GM23248 (cell line): ENCODE data around the gene PEPD. TPM values are rescaled to one million over a fixed set of nuclear protein-coding genes. Genes with fewer than 3 reads are reported as not detected.

Experiments
- DNase-seq: peaks from one replicate; pipeline ENCODE4 v3.0.0-alpha.2; 2015
- H2AFZ ChIP-seq: fragments of 200-600 bp; sonication (generic); 2 replicates; pipeline ENCODE4 v1.6.1; 2016; ENCODE audit warnings: antibody characterized with exemption
- H3F3A ChIP-seq: fragments of 200-600 bp; sonication (generic); 2 replicates; pipeline ENCODE4 v1.6.1; 2016; ENCODE audit warnings: mild to moderate bottlenecking, antibody characterized with exemption, mixed run types; ENCODE audit not compliant: insufficient read depth
- H3K27ac ChIP-seq: fragments of 200-600 bp; sonication (generic); 2 replicates; pipeline ENCODE4 v1.5.1; 2016; ENCODE audit warnings: mild to moderate bottlenecking
- H3K27me3 ChIP-seq: fragments of 200-600 bp; sonication (generic); replicated peaks from 2 replicates; pipeline ENCODE4 v1.6.1; 2016; ENCODE audit warnings: mild to moderate bottlenecking; ENCODE audit not compliant: insufficient read depth
- H3K36me3 ChIP-seq: fragments of 200-600 bp; sonication (generic); 2 replicates; pipeline ENCODE4 v1.6.1; 2016; ENCODE audit warnings: low read depth, mild to moderate bottlenecking
- H3K4me1 ChIP-seq: fragments of 200-600 bp; sonication (generic); 2 replicates; pipeline ENCODE4 v1.6.1; 2016; ENCODE audit warnings: mild to moderate bottlenecking; ENCODE audit not compliant: insufficient read depth
- H3K4me2 ChIP-seq: fragments of 200-600 bp; sonication (generic); one replicate; pipeline ENCODE4 v1.6.1; 2016; ENCODE audit warnings: mild to moderate bottlenecking; ENCODE audit not compliant: unreplicated experiment
- H3K4me3 ChIP-seq: fragments of 200-600 bp; sonication (generic); 2 replicates; pipeline ENCODE4 v1.5.1; 2016; ENCODE audit warnings: mild to moderate bottlenecking
- H3K79me2 ChIP-seq: fragments of 200-600 bp; sonication (generic); 2 replicates; pipeline ENCODE4 v1.6.1; 2016; ENCODE audit warnings: mild to moderate bottlenecking; ENCODE audit not compliant: insufficient read depth
- H3K9ac ChIP-seq: fragments of 200-600 bp; sonication (generic); 2 replicates; pipeline ENCODE4 v1.6.1; 2016; ENCODE audit warnings: mild to moderate bottlenecking
- H3K9me2 ChIP-seq: fragments of 200-600 bp; sonication (generic); 2 replicates; pipeline ENCODE4 v1.6.1; 2016; ENCODE audit warnings: mixed run types, mild to moderate bottlenecking, moderate library complexity; ENCODE audit not compliant: insufficient read depth
- H3K9me3 ChIP-seq: fragments of 200-600 bp; sonication (generic); one replicate; pipeline ENCODE4 v1.6.1; 2017; ENCODE audit warnings: low read depth
- H4K20me1 ChIP-seq: fragments of 200-600 bp; sonication (generic); 2 replicates; pipeline ENCODE4 v1.6.0; 2016; ENCODE audit not compliant: insufficient read depth
- EZH2 ChIP-seq: fragments of 200-600 bp; sonication (generic); IDR thresholded peaks from 2 replicates; pipeline ENCODE4 v1.6.1; 2018; ENCODE audit warnings: antibody characterized with exemption, mild to moderate bottlenecking; ENCODE audit not compliant: insufficient read depth, poor library complexity, severe bottlenecking
- EZH2phosphoT487 ChIP-seq: fragments of 200-600 bp; sonication (generic); IDR thresholded peaks from 2 replicates; pipeline ENCODE4 v1.6.1; 2018; ENCODE audit warnings: antibody characterized with exemption, moderate library complexity, mild to moderate bottlenecking, low read depth; ENCODE audit not compliant: insufficient read depth
- WGBS, 2 experiments: methylation state at CpG; one replicate each; pipeline ENCODE4 v1.1.6; 2015 to 2017; ENCODE audit warnings: low lambda C conversion rate in 2 of 2, low coverage in 1 of 2; ENCODE audit errors: missing lambda C conversion rate in 2 of 2; 5-methylcytosine and 5-hydroxymethylcytosine counted together
- in situ Hi-C: fragments of 300-500 bp; cut with MboI; formaldehyde crosslinking; loops from 2 replicates; pipeline ENCODE4 v1.15.0; 2020
- polyA plus RNA-seq: library from polyadenylated mRNA; unstranded; fragments of >200 nt; fragmentation: Nextera tagmentation; extraction: Ambion mirVana; gene quantifications from 2 replicates; pipeline ENCODE4 v1.2.1, GENCODE V29; 2016
- total RNA-seq: library from RNA; depleted of rRNA; stranded (reverse); fragments of >200 nt; shearing (Covaris generic); gene quantifications from 2 replicates; pipeline ENCODE4 v1.2.3, GENCODE V29; 2014

PEPD gene
- total and polyA plus RNA-seq, 2 experiments from 2014 or later = 54.8 to 86.5 TPM

DNA sequence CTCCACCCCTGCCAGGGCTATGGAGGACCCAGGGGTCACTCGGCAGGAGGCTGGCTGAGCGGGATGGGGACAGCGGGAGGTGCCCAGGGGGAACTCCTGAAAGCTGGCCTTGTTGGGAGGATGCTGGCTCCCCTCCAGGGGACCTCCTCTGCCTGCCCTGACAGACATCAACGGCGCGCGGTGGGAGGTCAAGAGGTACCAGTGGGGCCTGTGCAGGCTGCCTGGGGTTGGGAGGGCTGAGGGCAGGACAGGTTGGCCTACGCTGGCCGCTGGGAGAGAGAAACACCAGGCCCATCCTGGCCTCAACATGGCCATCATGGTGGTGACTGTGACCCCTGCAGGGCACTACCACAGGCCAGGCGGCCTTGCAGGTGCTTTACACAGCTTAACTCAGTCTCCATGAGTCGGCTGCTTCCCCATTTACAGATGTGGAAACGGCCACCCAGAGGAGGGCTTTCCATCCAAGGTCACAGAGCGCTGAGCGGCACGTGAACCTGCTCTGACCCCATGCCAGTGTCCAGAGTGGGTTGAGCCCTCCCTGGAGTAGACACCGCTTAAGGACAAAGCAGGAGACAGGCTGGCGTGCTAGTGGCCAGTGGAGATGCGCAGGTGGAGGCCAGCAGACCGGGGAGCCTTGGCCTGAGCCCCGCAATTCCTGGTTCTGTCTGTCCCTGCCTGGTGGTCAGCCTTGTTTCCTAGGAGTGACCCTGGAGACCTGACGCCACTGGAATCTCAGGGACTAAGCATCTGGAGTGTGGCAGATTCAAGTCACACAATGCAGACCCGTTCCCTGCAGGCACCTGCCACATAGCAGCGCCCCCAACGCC is 120.5 kb downstream of the PEPD start:
- in situ Hi-C loops = no loop called here
- Histone ChIP-seq H3K36me3 (no peaks in the 10 kb centered on the region), H3K27ac (no peak overlapping the region), H3K9me3 (no peaks in the 10 kb centered on the region), H2AFZ (no peak overlapping the region), H3K4me2 (no peak overlapping the region), H4K20me1 (no peaks in the 10 kb centered on the region), H3F3A (no peaks in the 10 kb centered on the region), H3K9ac (no peak overlapping the region), H3K27me3 (no peaks in the 10 kb centered on the region), H3K79me2 (no peaks in the 10 kb centered on the region), H3K9me2 (no peaks in the 10 kb centered on the region), H3K4me1 (peaks cover under 1% of the 10 kb centered on the region; the same call in 1 of the 2 replicates), H3K4me3 (no peak overlapping the region)
- 88 to 91% methylated on average over 24 of the region's 24 CpGs for WGBS, 2 experiments
- TF ChIP-seq EZH2 (no peak), EZH2phosphoT487 (no peak)
- DNase-seq = no peak

DNA sequence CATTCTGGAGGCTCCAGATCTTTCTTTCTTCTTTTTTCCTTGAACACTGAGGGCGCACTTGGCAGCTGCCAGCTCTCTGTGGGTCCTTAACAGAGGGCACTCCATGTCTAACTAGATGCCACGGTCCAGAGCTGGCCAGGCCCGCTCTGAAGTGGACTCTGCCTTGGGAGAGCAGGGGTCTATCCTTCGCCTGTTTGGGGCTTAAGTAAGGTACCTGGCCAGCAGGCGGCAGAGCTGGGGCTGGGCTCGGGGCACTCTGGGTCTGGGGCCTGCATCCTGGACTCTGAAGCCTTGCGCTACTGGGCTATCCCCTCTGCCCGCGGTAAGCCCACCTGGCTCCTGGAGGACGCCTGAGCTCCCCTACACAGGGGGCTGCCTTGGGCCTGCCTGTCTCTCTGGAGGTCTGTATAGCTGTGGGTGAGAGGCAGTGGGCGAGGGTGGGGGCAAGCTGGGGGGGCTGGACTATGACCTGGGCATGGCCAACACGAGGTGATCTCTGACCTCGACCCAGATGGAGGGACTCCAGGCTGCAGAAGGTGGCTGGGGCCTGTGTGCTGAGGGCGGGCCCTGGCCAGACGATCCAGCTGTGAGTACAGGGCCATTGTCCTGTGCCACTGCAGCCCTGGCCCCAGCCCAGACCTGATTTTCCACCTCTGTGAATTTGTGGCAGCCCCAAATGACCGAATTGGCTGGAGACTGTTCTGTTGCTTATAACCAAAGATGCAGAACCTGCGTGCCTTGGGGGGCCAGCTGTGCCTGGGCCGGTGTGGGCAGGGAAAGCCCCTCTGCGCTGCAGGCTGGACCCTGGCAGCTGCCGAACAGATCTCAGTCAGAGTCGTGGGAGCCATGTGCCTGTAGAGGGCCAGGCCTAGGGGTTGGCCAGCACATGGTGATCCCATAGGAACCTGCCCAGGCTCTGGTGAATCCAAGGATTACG is 121.6 kb downstream of the PEPD start:
- H3K4me2 ChIP-seq = no peak overlapping the region
- in situ Hi-C loops = no loop called here
- no peak overlapping the region for H3K4me3 ChIP-seq
- 86 to 87% methylated on average over 22 of the region's 22 CpGs for WGBS, 2 experiments
- no peaks in the 10 kb centered on the region for H3K27me3 ChIP-seq
- H2AFZ ChIP-seq = no peak overlapping the region
- H3K4me1 ChIP-seq = peaks cover 11% of the 10 kb centered on the region
- H3F3A ChIP-seq = no peaks in the 10 kb centered on the region
- DNase-seq = no peak
- no peak overlapping the region for H3K9ac ChIP-seq
- no peaks in the 10 kb centered on the region for H3K9me3 ChIP-seq
- H3K36me3 ChIP-seq = no peaks in the 10 kb centered on the region
- H4K20me1 ChIP-seq = no peaks in the 10 kb centered on the region
- H3K9me2 ChIP-seq = no peaks in the 10 kb centered on the region
- TF ChIP-seq EZH2 (no peak), EZH2phosphoT487 (no peak)
- no peaks in the 10 kb centered on the region for H3K79me2 ChIP-seq
- H3K27ac ChIP-seq = no peak overlapping the region

DNA sequence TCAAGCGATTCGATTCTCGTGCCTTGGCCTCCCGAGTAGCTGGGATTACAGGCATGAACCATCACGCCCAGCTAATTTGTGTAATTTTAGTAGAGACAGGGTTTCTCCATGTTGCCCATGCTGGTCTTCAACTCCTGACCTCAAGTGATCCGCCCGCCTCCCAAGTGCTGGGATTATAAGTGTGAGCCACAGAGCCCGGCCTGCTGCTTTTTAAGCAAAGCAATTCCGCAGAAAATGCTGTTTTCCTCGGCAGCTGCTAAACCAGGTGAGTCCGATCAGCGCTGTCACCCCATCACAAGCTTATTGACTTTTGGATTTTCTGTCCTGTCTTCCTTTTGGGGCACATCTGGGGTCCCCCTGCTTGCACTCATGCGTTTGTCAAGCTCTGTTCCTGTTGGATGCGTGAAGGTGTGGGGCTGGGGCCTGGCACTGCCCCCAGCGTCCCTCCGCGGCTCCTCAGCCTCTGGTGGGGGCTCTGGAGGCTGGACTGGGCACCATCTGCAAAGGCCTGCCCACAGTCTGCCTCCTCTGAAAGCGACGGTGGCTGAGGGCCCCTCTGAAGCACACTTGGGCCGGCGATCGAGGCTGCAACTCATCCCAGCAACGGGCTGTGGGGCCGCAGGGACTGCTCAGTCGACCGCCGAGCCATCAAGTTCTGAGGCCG is 122.4 kb downstream of the PEPD start:
- in situ Hi-C loops = no loop called here
- H3F3A ChIP-seq = no peaks in the 10 kb centered on the region
- no peak overlapping the region for H3K4me2 ChIP-seq
- peaks cover 18% of the 10 kb centered on the region for H3K4me1 ChIP-seq
- no peak for DNase-seq
- TF ChIP-seq EZH2 (no peak), EZH2phosphoT487 (no peak)
- no peaks in the 10 kb centered on the region for H3K9me3 ChIP-seq
- 93 to 96% methylated on average over 26 to 28 of the region's 28 CpGs for WGBS, 2 experiments
- no peak overlapping the region for H3K9ac ChIP-seq
- no peaks in the 10 kb centered on the region for H3K27me3 ChIP-seq
- no peaks in the 10 kb centered on the region for H3K36me3 ChIP-seq
- H4K20me1 ChIP-seq = no peaks in the 10 kb centered on the region
- H2AFZ ChIP-seq = no peak overlapping the region
- H3K4me3 ChIP-seq = no peak overlapping the region
- no peak overlapping the region for H3K27ac ChIP-seq
- H3K9me2 ChIP-seq = no peaks in the 10 kb centered on the region
- no peaks in the 10 kb centered on the region for H3K79me2 ChIP-seq

DNA sequence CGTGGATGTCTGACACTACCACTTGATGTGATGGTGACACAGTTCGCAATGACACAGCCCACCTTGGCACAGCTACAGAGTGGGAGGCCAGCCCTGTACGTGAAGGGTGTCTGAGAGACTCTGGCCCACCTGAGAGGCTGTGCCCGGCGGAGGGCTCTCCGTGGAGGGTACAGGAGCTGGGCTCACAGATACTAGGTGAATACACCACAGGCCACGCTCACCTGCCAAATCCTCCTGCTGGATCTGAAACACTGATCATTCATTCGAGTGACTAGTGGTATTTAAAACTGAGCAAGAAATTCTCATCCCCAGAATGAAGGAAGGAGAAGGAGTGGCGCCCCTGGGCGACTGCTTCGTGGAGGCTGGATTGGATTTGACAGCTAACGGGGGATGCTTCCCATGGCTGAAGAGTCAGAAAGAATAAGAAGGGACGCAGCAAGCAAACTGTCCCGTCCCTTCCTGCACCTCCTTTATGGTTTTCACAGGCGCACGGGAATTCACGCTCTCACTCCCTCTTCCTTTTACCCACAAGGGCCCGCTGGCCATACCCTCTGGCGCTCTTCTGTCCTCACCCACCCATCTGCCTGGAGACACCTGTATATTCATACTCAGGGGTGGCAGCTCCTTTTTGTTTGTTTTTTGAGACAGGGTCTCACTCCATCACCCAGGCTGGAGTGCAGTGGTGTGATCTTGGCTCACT is 123.1 kb downstream of the PEPD start:
- peaks cover 25% of the 10 kb centered on the region for H3K4me1 ChIP-seq
- no peak overlapping the region for H3K9ac ChIP-seq
- H3K36me3 ChIP-seq = no peaks in the 10 kb centered on the region
- H3K9me2 ChIP-seq = no peaks in the 10 kb centered on the region
- peaks cover 6% of the 10 kb centered on the region; the same call in 1 of the 2 replicates for H3F3A ChIP-seq
- H3K4me3 ChIP-seq = no peak overlapping the region
- no peak overlapping the region for H2AFZ ChIP-seq
- WGBS, 2 experiments = 85 to 86% methylated on average over 16 to 19 of the region's 19 CpGs
- H3K79me2 ChIP-seq = no peaks in the 10 kb centered on the region
- no peak for DNase-seq
- H3K27ac ChIP-seq = no peak overlapping the region
- in situ Hi-C loops = no loop called here
- H4K20me1 ChIP-seq = no peaks in the 10 kb centered on the region
- no peak overlapping the region for H3K4me2 ChIP-seq
- TF ChIP-seq EZH2 = no peak
- no peak for TF ChIP-seq EZH2phosphoT487
- no peaks in the 10 kb centered on the region for H3K27me3 ChIP-seq
- no peaks in the 10 kb centered on the region for H3K9me3 ChIP-seq
